HG03520 (cell line): ENCODE results near the gene SLC26A4.
"Not testable (repeated sequence)": the region's sequence is repeated elsewhere in the genome, so short reads cannot be mapped to it uniquely, and the experiment has no call there.

ENCODE experiments used
- ATAC-seq: cut with Tn5 transposase; IDR thresholded peaks from one replicate; pipeline ENCODE4 v1.9.1; 2021; ENCODE audit warnings: mild to moderate bottlenecking, moderate library complexity; ENCODE audit not compliant: unreplicated experiment

The SLC26A4 gene

DNA sequence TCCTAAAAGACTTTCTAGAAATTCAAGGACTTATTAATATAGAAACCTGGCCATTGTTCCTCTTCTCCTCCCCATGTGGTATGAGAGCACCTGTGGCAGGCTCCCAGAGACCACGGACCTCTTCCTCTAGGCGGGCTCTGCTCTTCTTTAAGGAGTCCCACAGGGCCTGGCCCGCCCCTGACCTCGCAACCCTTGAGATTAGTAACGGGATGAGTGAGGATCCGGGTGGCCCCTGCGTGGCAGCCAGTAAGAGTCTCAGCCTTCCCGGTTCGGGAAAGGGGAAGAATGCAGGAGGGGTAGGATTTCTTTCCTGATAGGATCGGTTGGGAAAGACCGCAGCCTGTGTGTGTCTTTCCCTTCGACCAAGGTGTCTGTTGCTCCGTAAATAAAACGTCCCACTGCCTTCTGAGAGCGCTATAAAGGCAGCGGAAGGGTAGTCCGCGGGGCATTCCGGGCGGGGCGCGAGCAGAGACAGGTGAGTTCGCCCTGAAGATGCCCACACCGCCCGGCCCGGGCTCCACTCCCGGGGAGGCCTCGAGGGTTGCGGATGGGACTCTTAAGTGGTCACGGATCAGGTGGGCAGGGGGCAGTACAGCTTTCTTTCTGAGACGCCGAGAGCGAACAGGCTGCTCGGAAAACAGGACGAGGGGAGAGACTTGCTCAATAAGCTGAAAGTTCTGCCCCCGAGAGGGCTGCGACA, at the start of gene SLC26A4:
TSS of gene SLC26A4 (plus strand) at position 448 of the 700 bp plus-strand sequence. CDS start 814 bp downstream, outside the sequence.
- ATAC-seq, result no peak

DNA sequence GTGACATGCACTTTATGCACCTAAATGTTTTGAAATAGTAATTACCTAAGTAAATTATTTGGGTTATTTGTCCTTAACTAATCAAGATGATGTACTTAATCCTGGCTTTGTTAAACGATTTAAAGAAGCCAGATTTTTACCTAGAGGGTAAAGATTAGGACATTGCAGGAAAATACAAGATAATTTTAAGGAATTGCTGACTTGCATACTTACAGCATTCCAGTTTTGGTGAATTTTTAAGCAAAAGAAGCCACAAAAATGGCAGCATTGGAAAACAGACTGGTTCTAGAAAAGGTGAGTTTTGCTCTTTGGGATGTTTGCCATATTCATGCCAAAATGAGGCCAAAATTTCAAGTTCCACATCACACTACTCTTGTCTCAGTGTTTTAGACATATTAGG, 47.2 kb upstream of the SLC26A4 start:
- ATAC-seq, result no peak

GRCh38 chr7:107613948-107614347, 46.7 kb upstream of the SLC26A4 start:
- ATAC-seq, result no peak

- no peak for ATAC-seq
Observed at GRCh38 chr7:107614425-107614824, 46.2 kb upstream of the SLC26A4 start.

- no peak for ATAC-seq
Observed at GRCh38 chr7:107615910-107616680, 44.5 kb upstream of the SLC26A4 start.

- ATAC-seq, result no peak
Observed at GRCh38 chr7:107622429-107622828, 38.2 kb upstream of the SLC26A4 start.

GRCh38 chr7:107622894-107623293, 37.7 kb upstream of the SLC26A4 start:
- no peak for ATAC-seq

DNA sequence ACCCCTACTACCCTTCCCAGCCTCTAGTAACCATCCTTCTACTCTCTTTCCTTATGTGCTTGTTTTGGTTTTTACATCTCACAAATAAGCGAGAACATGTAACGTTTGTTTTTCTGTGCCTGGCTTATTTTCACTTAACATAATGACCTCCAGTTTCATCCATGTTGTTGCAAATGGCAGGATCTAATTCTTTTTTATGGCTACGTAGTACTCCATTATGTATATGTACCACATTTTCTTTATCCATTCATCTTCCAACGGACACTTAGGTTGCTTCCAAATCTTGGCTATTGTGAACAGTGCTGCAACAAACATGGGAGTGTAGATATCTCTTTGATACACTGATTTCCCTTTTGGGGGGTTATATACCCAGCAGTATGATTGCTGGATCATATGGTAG, 33.6 kb upstream of the SLC26A4 start:
- ATAC-seq, result no peak

DNA sequence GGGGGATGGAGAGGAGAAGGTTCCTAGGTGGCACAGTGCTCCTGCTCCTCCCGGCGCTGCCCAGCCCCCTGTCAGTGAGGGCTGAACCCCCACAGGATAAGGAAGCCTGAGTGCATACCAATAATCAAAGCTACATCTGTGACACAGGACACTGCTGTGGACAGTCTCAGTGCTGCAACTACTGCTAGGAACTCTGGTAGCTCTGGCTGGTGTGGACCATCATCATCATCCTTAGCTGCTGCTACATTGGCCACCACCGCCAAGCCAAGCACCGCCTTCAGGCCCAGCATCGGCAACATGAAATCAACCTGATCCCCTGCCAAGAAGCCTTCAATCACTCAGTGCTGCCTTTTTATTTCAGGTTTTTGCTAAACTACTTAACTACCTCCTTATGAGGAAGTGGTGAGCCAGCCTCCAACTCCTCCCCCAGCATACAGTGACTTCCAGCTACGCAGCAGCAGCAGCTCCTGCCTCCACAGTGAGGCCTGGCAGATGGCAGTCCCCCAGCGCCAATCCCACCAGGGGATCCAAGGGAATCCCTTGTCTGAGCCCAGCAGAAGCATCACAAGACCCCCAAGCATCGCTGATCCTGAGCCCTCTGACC, 32.1 kb upstream of the SLC26A4 start:
- no peak for ATAC-seq

DNA sequence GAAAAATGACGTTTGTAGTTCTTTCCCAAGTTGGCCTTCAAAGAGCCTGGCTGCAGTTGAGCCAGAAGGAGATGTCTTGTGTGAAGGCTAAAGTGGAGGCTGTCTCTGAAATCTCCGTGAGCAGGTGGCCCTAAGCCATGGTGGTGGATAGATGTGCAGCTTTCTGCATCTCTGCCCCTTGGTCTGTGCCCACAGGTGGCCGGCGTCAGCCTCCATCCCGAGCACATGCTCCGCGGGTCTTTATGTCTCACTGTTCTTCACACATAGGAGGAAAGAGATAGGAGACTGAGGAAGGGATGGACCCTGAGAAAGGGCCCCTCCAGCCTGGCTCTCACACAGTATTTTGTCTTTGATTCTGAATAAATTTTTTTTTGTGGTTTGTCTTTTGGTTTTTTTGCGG, 30.3 kb upstream of the SLC26A4 start:
- ATAC-seq, result no peak

DNA sequence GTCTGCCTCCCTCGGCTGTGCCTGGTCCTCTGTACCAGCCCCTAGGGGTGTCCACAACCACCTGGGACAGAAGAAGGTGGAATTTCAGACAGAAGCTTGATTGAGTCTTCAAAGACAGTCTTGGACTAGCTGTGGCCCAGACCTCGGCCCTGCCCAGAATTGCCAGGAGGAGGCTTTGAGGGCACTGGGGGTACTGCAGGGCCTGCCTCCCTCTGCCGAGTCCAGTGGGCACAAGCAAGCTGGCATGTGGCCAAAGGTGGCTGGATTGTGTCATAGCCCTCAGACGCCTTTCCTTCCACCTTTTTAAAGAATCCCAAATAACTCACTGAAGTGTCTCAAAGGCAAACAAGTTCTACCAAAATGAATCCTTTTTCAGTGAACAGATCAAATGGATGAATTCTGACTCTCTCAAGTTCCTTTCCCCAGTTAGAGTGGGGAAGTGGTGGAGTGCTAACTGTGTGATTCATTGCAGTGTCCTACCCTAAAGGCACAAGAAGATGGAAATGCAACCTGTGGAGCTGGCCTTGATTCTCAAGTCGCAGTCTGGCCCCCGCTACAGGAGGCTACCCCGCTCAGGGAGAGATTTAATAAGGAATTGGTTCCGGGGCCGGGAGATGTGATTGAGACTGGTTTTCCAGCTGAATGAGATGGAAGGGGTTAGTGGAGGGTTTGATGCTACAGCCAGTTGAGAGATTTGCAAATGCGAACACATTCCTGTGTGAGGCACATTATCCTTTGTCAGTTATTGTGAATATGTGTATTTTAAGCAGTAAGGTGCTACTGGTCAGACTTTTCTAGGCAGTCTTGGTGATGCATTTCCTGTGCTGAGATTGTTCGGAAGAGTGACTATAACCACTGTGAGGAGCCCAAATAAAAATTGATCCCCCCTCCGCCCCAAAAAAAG, 28.8 kb upstream of the SLC26A4 start:
- no peak for ATAC-seq

DNA sequence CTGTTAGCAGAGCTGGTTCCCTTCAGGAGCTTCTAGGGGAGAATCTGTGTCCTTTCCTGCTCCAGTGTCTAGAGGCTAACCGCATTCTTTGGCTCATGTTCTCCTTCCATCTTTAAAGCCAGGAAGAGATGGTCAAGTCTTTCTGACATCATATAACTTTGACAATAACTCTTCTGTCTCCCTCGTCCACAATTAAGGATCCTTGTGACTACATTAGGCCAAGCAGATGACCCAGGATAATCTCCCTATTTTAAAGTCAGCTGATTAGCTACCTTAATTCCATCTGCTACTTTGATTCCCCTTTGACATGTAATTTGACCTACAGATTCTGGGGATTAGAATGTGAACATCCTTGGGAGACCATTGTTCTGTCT, 28.1 kb upstream of the SLC26A4 start:
- no peak for ATAC-seq

DNA sequence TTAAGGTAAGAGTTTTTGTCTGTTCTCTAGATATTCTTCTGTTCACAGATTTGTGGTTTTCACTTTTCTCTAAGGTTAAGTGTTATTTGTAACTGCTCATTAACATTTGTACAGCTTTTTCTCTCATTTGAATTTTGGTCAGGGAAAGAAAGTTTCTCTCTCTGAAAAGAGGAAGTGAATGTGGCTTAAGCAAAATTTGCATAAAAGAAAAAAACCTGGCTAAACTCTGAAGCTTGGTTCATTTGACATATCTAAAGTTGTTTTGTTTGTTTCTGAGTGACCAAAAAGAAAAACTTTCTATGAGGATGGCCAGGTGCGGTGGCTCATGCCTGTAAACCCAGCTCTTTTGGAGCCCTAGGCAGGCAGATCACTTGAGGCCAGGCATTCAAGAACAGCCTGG, 22.0 kb upstream of the SLC26A4 start:
- ATAC-seq, result peak; percentile 93

DNA sequence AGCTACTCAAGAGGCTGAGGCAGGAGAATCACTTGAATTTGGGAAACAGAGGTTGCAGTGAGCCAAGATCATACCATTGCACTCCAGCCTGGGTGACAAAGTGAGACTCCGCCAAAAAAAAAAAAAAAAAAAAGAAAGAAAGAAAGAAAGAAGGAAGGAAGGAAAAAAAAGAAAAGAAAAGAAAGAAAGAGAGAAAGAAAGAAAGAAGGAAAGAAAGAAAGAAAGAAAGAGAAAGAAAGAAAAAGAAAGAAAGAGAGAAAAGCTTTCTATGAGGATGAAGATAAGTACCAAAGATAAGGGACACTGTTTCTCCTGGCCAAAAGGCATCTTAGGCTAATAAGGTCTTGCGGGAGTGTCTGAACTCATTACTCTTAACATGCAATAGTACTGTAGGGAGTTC, 21.6 kb upstream of the SLC26A4 start:
- ATAC-seq, result not testable (repeated sequence)

GRCh38 chr7:107641676-107642075, 19.0 kb upstream of the SLC26A4 start:
- ATAC-seq, result no peak

- no peak for ATAC-seq
Observed at GRCh38 chr7:107642501-107642900, 18.1 kb upstream of the SLC26A4 start.

DNA sequence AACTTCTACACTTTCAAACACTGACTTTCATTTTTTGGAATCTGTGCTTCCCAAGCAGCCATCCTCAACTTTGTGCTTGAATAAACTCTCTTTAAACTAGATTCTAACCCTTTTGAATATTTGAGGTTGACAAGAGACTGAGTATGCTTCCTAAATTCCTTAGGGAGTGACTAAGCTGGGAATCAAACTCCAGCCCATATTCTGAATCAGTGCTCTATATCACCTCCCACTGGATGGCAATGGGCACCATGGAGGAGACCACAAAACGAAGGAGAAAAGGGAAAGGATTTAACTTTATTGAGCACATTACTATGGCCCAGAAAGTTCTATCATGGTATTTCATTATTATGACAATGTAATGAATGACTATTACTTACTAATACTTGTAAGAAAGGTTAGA, 17.2 kb upstream of the SLC26A4 start:
- ATAC-seq, result no peak

DNA sequence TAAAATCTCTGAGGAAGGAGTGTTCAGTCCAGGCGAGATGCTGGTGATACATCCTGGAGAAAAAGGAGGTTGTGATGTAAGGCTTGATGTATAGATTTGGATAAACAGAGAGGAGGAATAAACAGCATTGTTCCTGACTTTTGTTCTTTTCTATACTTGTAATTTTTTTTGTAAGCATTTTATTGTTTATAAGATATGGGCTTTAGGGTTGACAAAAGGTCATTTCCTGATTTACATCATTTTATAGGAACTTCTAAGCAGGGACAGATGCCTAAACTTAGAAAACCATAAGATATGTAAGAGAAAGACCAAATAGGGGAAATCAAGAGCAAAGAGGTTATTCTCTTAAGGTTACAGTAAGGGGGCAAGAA, 16.7 kb upstream of the SLC26A4 start:
- ATAC-seq, result no peak

GRCh38 chr7:107644309-107644974, 16.2 kb upstream of the SLC26A4 start:
- ATAC-seq, result no peak

DNA sequence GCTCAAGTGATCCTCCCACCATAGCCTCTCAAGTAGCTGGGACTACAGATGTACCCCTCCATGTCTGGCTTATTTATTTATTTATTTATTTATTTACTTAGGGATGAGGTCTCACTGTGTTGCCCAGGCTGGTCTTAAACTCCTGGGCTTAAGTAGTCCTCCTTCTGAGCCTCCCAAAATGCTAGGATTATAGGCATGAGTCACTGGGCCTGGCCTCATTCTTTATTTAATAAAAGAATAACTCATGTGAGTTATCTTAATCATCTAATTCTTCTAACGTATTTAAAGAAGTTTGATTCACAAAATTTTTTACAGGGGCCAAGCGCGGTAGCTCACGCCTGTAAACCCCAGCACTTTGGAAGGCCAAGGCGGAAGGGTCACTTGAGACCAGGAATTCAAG, 8.0 kb upstream of the SLC26A4 start:
- no peak for ATAC-seq

- no peak for ATAC-seq
Observed at GRCh38 chr7:107658467-107658866, 2.2 kb upstream of the SLC26A4 start.
